ENCODE results near the gene CRTAC1. TPM values are rescaled to one million over a fixed set of nuclear protein-coding genes. Genes with fewer than 3 reads are reported as not detected.

CRTAC1 gene
- total RNA-seq, 4 donors from 2014 or later, result 0.48 to 1.1 (median 1.0) TPM

GRCh38 chr10:98029149-98030092, 1.0 kb downstream of the CRTAC1 start:
- TF ChIP-seq CTCF (IDR thresholded peaks at IDR 0.05), result no peak
- no peak for DNase-seq (ENCODE audit: low spot score)
- ATAC-seq (ENCODE audit: low FRiP score), result peak; percentile 21

- no peak for TF ChIP-seq CTCF (IDR thresholded peaks at IDR 0.05)
- ATAC-seq (ENCODE audit: low FRiP score), result no peak
- no peak for DNase-seq (ENCODE audit: low spot score)
Observed at GRCh38 chr10:98028168-98028770, 2.2 kb downstream of the CRTAC1 start.

- TF ChIP-seq CTCF (IDR thresholded peaks at IDR 0.05), result no peak
- no peak for ATAC-seq (ENCODE audit: low FRiP score)
Observed at GRCh38 chr10:98023024-98023423, 7.4 kb downstream of the CRTAC1 start.

GRCh38 chr10:98020784-98021183, 9.6 kb downstream of the CRTAC1 start:
- TF ChIP-seq CTCF (IDR thresholded peaks at IDR 0.05), result no peak
- DNase-seq (ENCODE audit: low spot score) (no peak), ATAC-seq (ENCODE audit: low FRiP score) (no peak)

More at GRCh38 chr10:98023024-98023423, 7.4 kb downstream of the CRTAC1 start:
- DNase-seq (ENCODE audit: low spot score), result no peak

GRCh38 chr10:98020254-98020653, 10.2 kb downstream of the CRTAC1 start:
- ATAC-seq (ENCODE audit: low FRiP score), result no peak
- DNase-seq (ENCODE audit: low spot score), result no peak

GRCh38 chr10:98019784-98020183, 10.6 kb downstream of the CRTAC1 start:
- ATAC-seq (ENCODE audit: low FRiP score) (no peak), DNase-seq (ENCODE audit: low spot score) (no peak)
- no peak for TF ChIP-seq CTCF (IDR thresholded peaks at IDR 0.05)

More at GRCh38 chr10:98020254-98020653, 10.2 kb downstream of the CRTAC1 start:
- no peak for TF ChIP-seq CTCF (IDR thresholded peaks at IDR 0.05)
